SH-SY5Y (cell line): Measurements from ENCODE around the gene ZNF782.

Experiments used
- GATA2 ChIP-seq: IDR thresholded peaks from 2 replicates; pipeline ENCODE4 v1.6.1; 2011; ENCODE audit warnings: mild to moderate bottlenecking, low read depth, low read length
- GATA3 ChIP-seq: IDR thresholded peaks from 2 replicates; pipeline ENCODE4 v1.6.1; 2011; ENCODE audit warnings: low read depth, mild to moderate bottlenecking, low read length, moderate library complexity

DNA sequence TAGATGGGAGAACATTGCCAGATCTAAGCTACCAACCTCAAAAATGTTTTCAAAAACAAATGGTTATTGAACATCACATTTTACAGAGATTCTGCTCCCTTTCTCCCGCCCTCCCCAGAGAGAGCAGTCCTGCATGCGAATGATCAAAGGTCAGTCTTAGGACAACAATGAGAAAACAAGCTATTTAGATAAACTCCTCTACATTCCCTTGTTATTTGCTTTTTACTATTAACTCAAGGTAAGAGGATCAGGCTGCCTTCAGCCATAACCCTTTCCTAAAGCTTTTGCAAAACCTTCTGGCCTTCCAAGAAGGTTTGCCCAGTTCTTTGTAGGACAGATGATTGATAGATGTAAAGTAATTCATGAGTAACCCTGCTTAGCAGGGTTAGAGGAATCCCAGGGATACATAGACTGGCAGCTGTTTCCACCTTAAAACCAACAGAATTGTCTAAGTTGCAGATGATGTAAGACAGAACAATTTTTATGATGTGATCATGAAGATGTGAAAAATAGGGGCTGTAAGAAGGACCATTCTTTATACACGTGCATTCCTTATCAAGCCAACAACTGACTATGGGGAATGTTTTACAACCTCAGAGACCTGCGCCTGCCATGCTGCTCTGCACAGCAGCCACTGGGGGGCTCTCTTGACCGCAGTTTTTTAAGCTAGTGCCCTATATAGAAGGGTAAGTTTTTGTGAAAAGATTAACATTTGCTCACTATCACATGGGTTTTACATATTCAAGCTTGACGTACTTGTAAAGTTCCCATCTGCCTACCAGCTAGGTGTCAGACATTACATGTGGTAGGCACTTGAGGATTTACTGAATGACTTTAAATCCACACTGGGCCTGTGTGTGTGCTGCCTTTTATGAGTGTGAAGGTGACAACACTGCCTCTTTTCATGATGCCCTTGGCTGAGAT is 2.3 kb upstream of the ZNF782 start:
- TF ChIP-seq GATA3 (no peak), GATA2 (no peak)
